GM21528 (cell line): ENCODE data around the gene LIMCH1.

Source experiments
- ATAC-seq: cut with Tn5 transposase; IDR thresholded peaks from one replicate; pipeline ENCODE4 v1.9.1; 2021; ENCODE audit warnings: mild to moderate bottlenecking, moderate library complexity; ENCODE audit not compliant: unreplicated experiment, low FRiP score

The LIMCH1 gene

DNA sequence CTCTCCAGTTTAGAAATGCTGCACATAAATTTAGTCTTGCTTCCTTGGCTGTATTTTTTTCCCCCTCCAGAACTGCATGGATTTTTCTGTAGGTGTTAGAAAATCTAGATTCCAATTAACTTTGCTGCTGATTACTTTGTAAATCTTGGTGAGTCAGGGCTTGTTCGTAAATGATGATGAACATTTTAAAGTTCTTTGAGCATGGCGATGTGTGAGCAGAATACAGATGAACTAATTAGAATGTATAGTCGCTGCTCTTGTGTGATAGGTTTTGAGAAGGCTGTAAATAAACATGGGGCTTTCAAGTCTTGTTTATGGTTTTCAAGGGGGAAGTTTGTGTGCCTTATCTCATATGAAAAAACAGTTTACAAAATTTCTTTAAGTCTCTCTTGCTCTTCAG, 23.3 kb downstream of the LIMCH1 start:
- ATAC-seq, result no peak

DNA sequence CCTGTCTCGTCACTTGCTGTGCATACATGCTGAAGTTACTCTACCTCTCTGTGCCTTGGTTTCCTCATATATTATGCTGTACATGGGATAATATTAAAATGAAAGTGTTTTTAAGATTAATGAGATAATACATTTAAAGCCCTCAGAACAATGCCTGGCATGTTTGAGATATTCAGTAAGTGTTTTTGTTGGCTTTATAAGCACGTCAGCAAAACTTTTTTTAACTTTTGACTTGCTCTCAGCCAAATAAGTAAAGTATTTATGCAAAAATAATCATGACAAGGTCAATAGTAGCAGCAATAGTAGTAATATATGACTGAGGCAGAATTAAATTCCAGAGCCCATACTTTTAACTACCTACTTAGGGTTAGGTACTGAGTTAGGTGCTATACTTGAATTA, 29.2 kb downstream of the LIMCH1 start:
- no peak for ATAC-seq

- no peak for ATAC-seq
These were observed 30.4 kb downstream of the LIMCH1 start for GRCh38 chr4:41568363-41568762.

GRCh38 chr4:41569961-41570360, 32.0 kb downstream of the LIMCH1 start:
- ATAC-seq, result no peak

DNA sequence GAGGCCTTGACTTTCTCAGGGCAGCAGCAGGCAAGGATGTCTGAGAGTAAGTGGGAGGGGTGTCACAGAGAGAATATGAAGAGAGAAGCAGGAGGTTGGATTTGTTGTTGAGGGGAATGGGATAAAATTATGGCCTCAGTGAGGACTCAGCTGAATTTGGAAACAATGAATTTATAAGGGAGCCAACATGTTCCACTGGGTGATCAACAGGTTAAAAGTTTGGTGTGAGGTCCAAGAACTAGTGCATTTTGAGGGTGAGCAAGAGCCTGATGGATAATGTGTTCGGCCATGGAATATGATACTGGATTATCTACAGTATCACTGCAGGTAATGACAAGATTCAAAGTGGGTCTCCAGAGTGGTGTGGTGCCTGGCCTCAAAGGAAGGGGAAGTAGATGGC, 33.5 kb downstream of the LIMCH1 start:
- ATAC-seq, result no peak

- ATAC-seq, result no peak
These were observed 34.6 kb downstream of the LIMCH1 start for GRCh38 chr4:41572516-41572915.

DNA sequence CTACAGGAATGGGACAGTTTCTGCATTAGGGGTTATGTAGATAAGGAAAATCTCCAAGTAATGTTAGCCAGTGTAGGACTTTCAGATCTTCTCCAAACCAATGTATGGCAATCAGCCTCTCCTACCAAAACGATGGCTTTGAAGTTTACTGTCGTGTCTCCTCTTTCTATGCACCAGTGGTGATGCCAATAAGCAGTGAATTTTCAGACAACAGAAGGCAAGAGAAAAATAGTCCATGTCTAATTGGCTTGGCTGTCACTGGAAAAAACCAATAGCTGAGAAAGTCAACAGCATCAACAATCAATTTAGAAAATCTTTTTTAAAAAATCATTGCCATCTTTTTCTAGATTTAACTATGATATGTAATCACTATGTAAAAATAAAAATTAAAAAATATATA, 35.0 kb downstream of the LIMCH1 start:
- no peak for ATAC-seq

DNA sequence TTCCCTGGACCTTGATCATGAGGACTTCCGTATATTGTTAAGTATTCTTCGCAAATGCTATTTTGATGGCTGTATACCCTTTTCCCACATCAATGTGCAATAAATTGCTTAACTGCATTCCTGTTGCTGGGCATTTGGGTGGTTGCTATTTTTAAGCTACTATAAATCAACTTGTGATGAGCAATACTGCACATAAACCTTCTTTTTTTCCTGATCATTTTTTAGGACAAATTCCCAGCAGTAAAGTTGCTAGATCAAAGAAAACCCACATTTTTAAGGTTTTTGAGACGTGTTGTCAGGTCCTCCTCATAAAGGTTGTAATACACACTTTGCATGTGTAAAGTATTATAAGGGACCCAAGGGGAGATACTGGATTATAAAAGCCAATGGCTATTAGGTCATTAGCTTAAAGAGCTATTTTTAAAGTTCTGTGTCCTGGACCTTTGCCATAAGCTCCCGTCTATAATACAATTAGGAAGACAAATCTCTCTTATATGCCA, 35.6 kb downstream of the LIMCH1 start:
- no peak for ATAC-seq

DNA sequence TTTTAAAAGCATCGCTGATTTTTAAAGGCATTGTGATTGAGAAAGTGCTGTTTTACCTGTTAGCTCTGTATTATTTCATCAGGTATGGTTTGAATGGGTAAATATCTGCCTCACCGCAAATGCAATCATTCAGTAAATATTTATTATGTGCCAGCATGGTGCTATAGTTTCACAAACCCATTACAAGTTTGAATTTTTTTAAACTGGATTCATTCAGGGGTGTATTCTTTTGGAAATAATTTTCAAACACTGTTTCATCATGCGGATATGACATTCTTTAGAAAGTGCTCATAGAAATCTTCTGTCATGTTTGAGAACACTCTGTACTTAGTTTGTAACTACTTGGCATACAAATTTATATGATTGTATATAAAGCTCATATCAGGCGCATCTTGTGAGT, 37.2 kb downstream of the LIMCH1 start:
- ATAC-seq, result no peak

DNA sequence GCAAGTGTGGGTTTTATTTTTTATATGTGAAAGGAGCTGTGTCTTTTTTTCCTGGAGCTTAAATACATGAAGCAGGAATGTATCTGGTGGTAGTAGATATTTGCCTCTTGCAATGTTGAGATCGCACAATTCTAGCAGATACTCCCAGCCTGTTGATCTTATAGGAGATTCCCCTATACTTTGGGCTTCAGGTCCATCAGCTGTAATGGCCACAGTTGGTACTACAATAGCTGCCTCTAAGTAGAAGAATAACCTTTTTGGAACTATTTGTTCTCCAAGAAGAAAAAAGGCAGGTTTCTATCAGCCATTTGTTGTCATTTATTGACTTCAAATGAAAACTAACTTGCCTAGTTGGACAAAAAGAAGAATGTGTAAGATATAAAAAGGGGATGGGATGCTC, 37.7 kb downstream of the LIMCH1 start:
- no peak for ATAC-seq

- no peak for ATAC-seq
These were observed 41.1 kb downstream of the LIMCH1 start for GRCh38 chr4:41579043-41579442.

GRCh38 chr4:41579526-41579925, 41.6 kb downstream of the LIMCH1 start:
- no peak for ATAC-seq

GRCh38 chr4:41580007-41580406, 42.0 kb downstream of the LIMCH1 start:
- no peak for ATAC-seq

- no peak for ATAC-seq
These were observed 48.8 kb downstream of the LIMCH1 start for GRCh38 chr4:41586675-41587225.

- no peak for ATAC-seq
These were observed 49.3 kb downstream of the LIMCH1 start for GRCh38 chr4:41587286-41587685.

- ATAC-seq, result no peak
These were observed 52.6 kb downstream of the LIMCH1 start for GRCh38 chr4:41590591-41590990.

DNA sequence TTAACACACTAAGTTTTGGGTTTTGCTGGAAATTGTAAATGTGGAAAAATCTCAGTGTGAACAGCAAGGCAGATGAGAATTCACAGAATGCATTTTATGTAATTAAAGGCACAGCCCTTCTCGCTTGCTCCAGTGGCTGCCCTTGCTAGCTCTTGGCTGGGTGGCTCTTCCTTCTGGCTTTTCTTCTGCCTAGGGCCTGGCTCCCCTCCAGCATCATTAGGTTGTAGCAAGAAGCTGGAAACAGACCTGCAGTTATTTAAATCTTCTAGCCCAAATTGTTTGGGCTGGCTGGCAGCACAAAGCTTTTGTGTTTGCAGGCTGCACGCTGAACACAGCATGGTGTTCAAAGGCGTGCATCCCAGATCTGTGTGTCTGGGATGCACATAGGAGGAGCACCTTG, 56.5 kb downstream of the LIMCH1 start:
- ATAC-seq, result no peak

DNA sequence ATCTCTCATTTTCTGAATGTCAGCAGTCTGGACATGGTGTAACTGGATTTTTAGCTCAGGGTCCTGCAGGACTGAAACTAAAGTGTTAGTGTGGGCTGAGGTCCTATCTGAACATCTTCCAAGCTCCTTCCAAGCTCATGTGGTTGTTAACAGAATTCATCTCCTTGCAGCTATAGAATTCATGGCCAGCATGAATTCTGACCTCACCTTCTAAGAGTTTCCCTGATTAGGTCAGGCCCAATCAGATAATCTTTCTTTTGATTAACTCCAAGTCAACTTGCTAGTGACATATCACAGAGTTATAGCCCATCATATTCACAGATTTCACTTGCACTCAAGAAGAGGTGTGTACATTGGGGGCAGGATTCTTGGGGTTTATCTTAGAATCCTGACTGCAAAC, 59.5 kb downstream of the LIMCH1 start:
- no peak for ATAC-seq

GRCh38 chr4:41598580-41598979, 60.6 kb downstream of the LIMCH1 start:
- no peak for ATAC-seq

DNA sequence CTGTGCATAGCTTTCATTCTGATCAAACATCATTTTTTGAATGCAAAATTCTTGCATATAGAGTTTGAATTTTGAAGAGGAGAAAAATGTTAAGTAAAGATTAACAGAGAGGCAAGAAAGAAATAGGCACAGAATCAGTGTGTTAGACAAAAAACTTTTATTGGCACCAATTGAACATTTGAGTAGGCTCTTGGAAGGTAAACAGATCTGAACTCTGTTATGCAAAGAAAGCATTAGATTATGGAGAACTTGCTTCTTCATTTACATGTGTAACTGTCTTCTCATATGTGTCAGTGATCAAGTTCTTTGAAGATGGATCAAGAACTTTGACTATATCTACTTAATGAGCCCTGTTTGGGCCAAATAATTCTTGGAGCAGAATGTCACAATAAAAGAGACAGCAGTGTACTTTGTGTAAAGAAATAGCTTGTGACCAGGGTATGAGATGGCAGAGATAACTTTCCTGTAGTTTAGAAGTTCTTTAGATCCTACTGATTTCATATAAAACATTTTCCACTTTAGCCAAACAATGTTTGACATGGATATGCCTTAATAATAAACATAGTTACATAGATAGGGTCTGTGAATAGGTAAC, 61.3 kb downstream of the LIMCH1 start:
- ATAC-seq, result no peak

DNA sequence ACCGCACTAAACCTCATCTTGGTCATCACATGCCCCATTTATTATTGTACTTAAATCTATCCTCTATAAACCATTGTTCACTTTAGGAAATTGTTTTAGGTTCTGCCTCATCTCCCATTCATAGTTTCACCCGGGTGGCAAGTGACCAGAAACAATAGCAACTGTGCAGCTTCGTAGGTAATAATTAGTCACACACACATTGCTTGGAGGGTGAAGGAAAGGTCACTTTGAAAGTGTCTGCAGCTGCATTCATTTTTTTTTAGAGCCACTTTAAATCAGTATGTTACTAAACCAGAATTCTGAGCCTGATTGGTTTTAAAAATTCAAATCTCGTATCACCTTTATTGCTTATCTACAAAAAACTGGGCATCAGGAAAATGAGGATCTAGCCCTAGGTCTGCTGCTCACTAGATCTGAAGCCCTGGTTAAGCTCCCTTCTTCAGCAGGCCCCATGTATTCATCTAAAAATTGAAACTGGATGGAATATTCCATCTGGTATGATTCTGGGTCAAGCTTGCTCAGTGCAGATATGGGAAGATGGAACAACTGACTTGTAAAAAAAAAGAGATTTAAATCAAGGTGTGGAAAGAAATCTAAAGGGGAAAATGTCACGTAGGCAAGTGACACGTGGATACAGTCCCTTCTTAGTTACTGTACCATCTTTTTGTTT, 62.4 kb downstream of the LIMCH1 start:
- no peak for ATAC-seq

DNA sequence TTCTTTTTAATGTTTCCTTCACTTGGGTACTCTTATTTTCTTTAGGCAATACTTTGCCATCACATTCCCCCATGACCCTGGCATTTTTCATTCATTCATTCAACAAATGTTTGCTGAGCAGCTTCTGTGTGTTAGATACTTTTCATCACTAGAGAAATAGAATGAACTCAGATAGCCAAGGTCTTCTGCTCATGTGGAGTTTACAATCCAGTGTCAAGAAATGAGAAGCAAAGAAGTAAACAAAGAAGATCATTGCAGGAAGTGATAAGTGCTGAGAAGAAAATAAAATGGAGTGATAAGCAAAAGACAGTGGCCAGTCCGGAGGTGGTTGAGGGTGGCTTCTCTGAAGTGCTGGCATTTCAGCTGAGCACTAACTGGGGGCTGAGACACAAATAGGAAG, 63.1 kb downstream of the LIMCH1 start:
- no peak for ATAC-seq
